ENCODE measurements around the gene ZNF681. TPM values are rescaled to one million over a fixed set of nuclear protein-coding genes. Genes with fewer than 3 reads are reported as not detected.

ZNF681 gene
- total and polyA plus RNA-seq, 10 of the 15 experiments (the other 5 are each of a cell fraction or from before 2014, with no cell fraction given), result 0.11 to 0.41 (median 0.24) TPM; not detected in 1

GRCh38 chr19:23762548-23762883 is 3.8 kb upstream of the ZNF681 start:
- POLR2A ChIA-PET, result no interaction called here
- no peak overlapping the region; the same call in 1 of the 2 replicates for H3K9ac ChIP-seq (ENCODE audit: control insufficient read depth, insufficient read depth, low read length)
- no peaks in the 10 kb centered on the region for H3K36me3 ChIP-seq (ENCODE audit: control insufficient read depth in 2 of 2, insufficient read depth in 2 of 2, low read length in 1 of 2)
- CTCF ChIA-PET, result no interaction called here
- intact Hi-C loops (cut with micrococcal nuclease; ENCODE audit: unreplicated experiment) (no loop called here), in situ Hi-C loops (cut with MboI) (no loop called here)
- SMC1A ChIA-PET (ENCODE audit: uncharacterized antibody, unreplicated experiment), result no interaction called here
- no peaks in the 10 kb centered on the region for H4K20me1 ChIP-seq (ENCODE audit: control insufficient read depth, insufficient read depth)
- WGBS (ENCODE audit: insufficient coverage, insufficient replicate concordance, low lambda C conversion rate, missing lambda C conversion rate), result 7% methylated on average over 9 of the region's 9 CpGs
- no peak for FAIRE-seq
- H3K27ac ChIP-seq (ENCODE audit: control insufficient read depth, insufficient read depth), result no peak overlapping the region
- H3K27me3 ChIP-seq (replicated peaks in 1 of 2; ENCODE audit: control insufficient read depth in 2 of 2, insufficient read depth in 2 of 2, low read length in 1 of 2), result no peaks in the 10 kb centered on the region
- no peaks in the 10 kb centered on the region; the same call in 1 of the 2 replicates for H3K79me2 ChIP-seq (ENCODE audit: control insufficient read depth, insufficient read depth, low read length)
- H2AFZ ChIP-seq (ENCODE audit: control insufficient read depth, low read depth, low read length), result peak overlapping the region; percentile 13; the same call in 1 of the 2 replicates
- no TSS peak for BruUV-seq (replicated peaks)
- peak overlapping the region; percentile 75 for H3K4me2 ChIP-seq (ENCODE audit: control insufficient read depth, insufficient read depth)
- RAD21 ChIA-PET (ENCODE audit: unreplicated experiment), result no interaction called here
- no peaks in the 10 kb centered on the region; the same call in 1 of the 3 replicates for H3K9me3 ChIP-seq (replicated peaks; ENCODE audit: control insufficient read depth, insufficient read depth, low read length)
- no peak for DNase-seq (ENCODE audit: low read depth, low spot score)
- ATAC-seq, result no peak
- peak overlapping the region; percentile 72; the same call in 1 of the 2 replicates for H3K4me3 ChIP-seq
- H3K4me1 ChIP-seq (ENCODE audit: control insufficient read depth, insufficient read depth, low read length), result no peaks in the 10 kb centered on the region
- TF ChIP-seq USF2 (IDR thresholded peaks at IDR 0.05; ENCODE audit: borderline replicate concordance, low read depth, low read length) (no peak), E2F8 (IDR thresholded peaks at IDR 0.05; ENCODE audit: low read depth, partially characterized antibody) (no peak), NBN (IDR thresholded peaks at IDR 0.05) (no peak), ESRRA (IDR thresholded peaks at IDR 0.05; ENCODE audit: low read length) (no peak), POU2F2 (IDR thresholded peaks at IDR 0.05; ENCODE audit: borderline replicate concordance, low read depth, low read length) (no peak), SREBF2 (IDR thresholded peaks at IDR 0.05; ENCODE audit: low read length) (no peak), EGR1 (IDR thresholded peaks at IDR 0.05; ENCODE audit: borderline replicate concordance in 1 of 2, low read depth in 2 of 2, low read length in 2 of 2) (no peak), CREB1 (IDR thresholded peaks at IDR 0.05; ENCODE audit: low read depth) (no peak), ZBTB33 (IDR thresholded peaks at IDR 0.05) (no peak), EED (IDR thresholded peaks at IDR 0.05; ENCODE audit: low read depth) (no peak), CHD2 (IDR thresholded peaks at IDR 0.05; ENCODE audit: borderline replicate concordance, low read depth, low read length) (no peak), PAX8 (IDR thresholded peaks at IDR 0.05) (no peak), CUX1 (IDR thresholded peaks at IDR 0.05; ENCODE audit: insufficient replicate concordance, low read depth, low read length) (no peak), CHD4 (IDR thresholded peaks at IDR 0.05) (no peak), MXI1 (IDR thresholded peaks at IDR 0.05; ENCODE audit: low read depth, low read length) (no peak)
